ENCODE results near the gene PAQR9. TPM values are rescaled to one million over a fixed set of nuclear protein-coding genes. Genes with fewer than 3 reads are reported as not detected.

PAQR9 gene
- total and polyA plus RNA-seq, 2 of the 13 experiments (the other 11 are each of a cell fraction or from before 2014, with no cell fraction given): 3.7 to 10.3 TPM

GRCh38 chr3:142935963-142936362 is 27.5 kb downstream of the PAQR9 start (continued):
- no peak for TF ChIP-seq ZBTB7B (CRISPR knock-in tag; IDR thresholded peaks at IDR 0.05)
- no peak for TF ChIP-seq ARNT (IDR thresholded peaks at IDR 0.05)
- TF ChIP-seq ZNF615 (CRISPR knock-in tag; IDR thresholded peaks at IDR 0.05; ENCODE audit: borderline replicate concordance): no peak
- no peak for TF ChIP-seq ZNF510 (CRISPR knock-in tag; IDR thresholded peaks at IDR 0.05; ENCODE audit: low read depth)
- TF ChIP-seq MYNN (CRISPR knock-in tag; IDR thresholded peaks at IDR 0.05; ENCODE audit: low read depth): no peak
- no peak for TF ChIP-seq ELF1 (CRISPR knock-in tag; IDR thresholded peaks at IDR 0.05)
- TF ChIP-seq XBP1 (CRISPR knock-in tag; IDR thresholded peaks at IDR 0.05): no peak
- no peak for TF ChIP-seq AFF4 (CRISPR knock-in tag; IDR thresholded peaks at IDR 0.05)
- no peak for TF ChIP-seq ZSCAN31 (CRISPR knock-in tag; IDR thresholded peaks at IDR 0.05; ENCODE audit: low read depth)
- no peak for TF ChIP-seq ZBTB33 (CRISPR knock-in tag; IDR thresholded peaks at IDR 0.05)
- no peak for TF ChIP-seq NFKB2 (CRISPR knock-in tag; IDR thresholded peaks at IDR 0.05; ENCODE audit: borderline replicate concordance)
